B cell (primary cell): Measurements from ENCODE around the gene CCT6B.

ENCODE experiments used
- EZH2 ChIP-seq: IDR thresholded peaks from 2 replicates; pipeline ENCODE4 v1.6.1; 2012; ENCODE audit warnings: borderline replicate concordance, low read depth, mild to moderate bottlenecking, moderate library complexity, low read length; ENCODE audit not compliant: insufficient read depth, poor library complexity, severe bottlenecking
- TF ChIP-seq, protein P1 (sequence below): fragments of 200-600 bp; IDR thresholded peaks from one replicate; pipeline ENCODE4 v1.8.0; 2022; ENCODE audit warnings: antibody characterized with exemption, mild to moderate bottlenecking

DNA sequence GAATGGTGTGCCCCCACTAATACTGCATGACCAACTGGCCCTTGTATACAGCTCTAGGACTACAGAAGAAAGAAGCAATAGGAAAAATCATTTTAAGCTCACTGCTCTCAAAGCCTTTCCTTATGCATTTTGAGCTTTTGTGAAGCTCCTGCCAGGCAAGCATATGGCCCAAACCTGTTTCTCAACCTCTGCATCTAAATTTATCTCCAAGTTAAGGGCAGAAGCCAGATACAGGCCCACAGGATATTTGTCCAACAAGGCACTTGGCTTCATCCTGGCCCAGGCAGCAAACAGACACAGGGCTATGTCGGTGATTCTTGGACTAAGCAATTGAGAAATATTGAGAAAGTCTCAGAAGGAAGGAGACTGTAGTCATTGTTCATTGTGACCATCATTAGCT is 43.9 kb downstream of the CCT6B start:
- TF ChIP-seq, protein P1, sequence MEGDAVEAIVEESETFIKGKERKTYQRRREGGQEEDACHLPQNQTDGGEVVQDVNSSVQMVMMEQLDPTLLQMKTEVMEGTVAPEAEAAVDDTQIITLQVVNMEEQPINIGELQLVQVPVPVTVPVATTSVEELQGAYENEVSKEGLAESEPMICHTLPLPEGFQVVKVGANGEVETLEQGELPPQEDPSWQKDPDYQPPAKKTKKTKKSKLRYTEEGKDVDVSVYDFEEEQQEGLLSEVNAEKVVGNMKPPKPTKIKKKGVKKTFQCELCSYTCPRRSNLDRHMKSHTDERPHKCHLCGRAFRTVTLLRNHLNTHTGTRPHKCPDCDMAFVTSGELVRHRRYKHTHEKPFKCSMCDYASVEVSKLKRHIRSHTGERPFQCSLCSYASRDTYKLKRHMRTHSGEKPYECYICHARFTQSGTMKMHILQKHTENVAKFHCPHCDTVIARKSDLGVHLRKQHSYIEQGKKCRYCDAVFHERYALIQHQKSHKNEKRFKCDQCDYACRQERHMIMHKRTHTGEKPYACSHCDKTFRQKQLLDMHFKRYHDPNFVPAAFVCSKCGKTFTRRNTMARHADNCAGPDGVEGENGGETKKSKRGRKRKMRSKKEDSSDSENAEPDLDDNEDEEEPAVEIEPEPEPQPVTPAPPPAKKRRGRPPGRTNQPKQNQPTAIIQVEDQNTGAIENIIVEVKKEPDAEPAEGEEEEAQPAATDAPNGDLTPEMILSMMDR: no peak
- no peak for TF ChIP-seq EZH2
